NCI-H82 treated with DMSO at 0.1 percent for 48 hours (cell line): ENCODE measurements around the gene HADHB.
"Not testable (repeated sequence)": the region's sequence is repeated elsewhere in the genome, so short reads cannot be mapped to it uniquely, and the experiment has no call there.

Source experiments
- DNase-seq: peaks from one replicate; lab custom pipeline; 2025; ENCODE audit not compliant: unreplicated experiment; lab: John Stamatoyannopoulos, UW

Gene HADHB

GRCh38 chr2:26243470-26244308 is 1.1 kb upstream of the HADHB start:
- DNase-seq: peak; percentile 41

DNA sequence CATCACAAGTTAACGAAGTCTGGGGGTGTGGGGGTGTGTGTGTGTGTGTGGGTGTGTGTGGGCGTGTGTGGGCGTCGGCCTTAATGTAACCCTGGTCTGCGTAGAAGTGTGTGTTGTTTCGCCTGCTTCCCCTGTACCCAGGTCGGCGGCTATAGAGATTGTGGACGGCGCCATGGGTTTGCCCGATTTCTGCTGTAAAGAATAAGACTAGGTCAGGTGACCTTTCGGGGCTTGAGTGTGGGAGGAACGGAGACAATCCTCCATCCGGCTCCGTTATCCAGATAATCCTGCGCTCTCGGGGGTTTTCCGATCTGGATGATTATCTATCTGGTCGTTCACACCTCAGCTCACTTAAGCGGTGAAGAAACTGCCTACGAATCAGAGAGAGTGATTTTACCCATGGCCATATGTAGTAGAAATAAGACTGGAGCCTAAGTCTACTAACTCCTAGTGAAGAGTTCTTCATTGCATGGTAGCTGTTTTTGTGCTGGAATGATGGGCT is 543 bp downstream of the HADHB start:
- DNase-seq: peak; percentile 50

- no peak for DNase-seq
Measured at GRCh38 chr2:26245810-26246209, 1.1 kb downstream of the HADHB start.

DNA sequence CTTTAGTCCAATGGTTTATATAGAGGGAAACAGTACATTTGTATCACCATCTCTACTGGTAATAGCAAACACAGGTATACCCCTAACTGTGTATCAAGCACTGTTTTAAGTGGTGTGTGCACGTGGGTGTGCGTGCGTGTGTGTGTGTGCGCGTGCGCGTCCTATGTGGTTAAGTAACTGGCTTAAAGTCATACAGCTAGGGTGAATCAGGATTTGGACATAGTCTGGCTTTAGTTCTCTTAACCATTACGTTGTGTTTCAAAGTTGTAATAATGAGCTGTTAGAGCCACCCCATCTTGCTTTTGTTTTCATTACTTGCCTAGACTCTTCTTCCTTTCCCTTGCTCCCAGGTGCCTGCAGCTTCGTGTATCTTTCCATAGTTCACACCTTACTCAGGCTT is 2.1 kb downstream of the HADHB start:
- DNase-seq: no peak

DNA sequence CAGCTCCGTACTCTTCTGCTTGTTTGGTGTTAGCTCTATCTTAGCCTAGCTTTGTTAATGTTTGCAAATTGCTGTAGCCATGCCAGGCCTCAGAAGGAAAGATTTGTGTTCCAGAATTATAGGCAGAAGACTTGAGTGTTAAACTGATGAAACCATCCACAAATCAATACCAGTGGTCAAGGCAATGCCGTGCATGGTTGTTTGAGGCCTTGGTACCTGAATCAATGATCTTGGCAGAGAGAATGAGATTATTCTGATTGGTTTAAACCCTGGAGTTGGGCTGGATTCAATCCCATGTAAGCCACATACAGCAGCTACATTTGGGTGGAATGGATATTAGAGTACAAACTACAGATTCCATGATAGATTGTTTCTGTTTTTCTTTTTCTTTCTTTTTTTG is 4.9 kb downstream of the HADHB start:
- DNase-seq: no peak

DNA sequence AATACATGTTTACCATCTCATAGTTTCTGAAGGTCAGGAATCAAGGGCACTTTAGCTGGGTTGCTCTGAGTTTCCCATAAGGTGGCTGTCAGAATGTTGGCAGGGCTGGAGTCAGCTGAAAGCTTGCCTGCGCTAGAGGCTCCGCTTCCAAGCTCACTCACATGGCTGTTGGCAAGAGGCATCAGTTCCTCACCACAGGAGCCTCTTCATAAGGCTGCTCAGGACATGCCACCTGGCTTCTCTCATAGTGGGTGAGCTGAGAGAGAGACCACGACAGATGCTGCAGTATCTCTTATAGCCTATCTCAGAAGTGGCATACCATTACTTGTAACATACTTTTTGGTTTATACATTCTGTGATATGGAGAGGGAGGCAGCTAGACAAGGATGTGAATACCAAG is 7.2 kb downstream of the HADHB start:
- DNase-seq: no peak

DNA sequence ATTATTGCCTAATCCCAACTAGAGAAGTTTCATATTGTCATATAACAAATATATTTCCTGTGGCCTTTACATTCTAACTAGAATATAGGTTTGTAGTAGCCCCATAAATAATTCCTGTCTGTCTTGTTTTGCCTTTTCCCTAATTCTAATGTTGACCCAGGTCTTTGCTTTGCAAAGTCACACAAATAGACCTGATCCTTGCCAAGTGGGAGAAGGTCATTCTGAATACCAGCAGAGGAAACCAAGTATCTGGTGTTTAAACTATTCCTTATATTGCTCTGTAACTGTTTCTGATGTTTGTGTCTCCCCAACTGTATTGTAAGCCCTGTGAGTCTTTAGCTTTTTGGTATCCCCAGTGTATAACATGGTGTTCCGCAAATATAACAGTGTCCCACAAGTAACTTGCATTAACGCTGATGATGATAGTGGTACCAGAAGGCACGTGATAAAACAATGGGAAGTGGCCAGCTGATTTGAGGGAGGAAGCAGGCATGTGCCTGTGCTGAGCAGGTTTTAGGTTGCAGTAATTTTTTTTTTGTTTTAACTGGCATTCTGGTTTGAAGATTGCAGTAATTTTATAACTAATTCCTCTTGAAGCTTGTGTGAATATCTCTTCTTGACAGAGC is 11.1 kb downstream of the HADHB start:
- DNase-seq: no peak

GRCh38 chr2:26258836-26259235 is 14.1 kb downstream of the HADHB start:
- not testable (repeated sequence) for DNase-seq

- no peak for DNase-seq
Measured at GRCh38 chr2:26268213-26268612, 23.5 kb downstream of the HADHB start.

- DNase-seq: not testable (repeated sequence)
Measured at GRCh38 chr2:26268670-26269385, 24.1 kb downstream of the HADHB start.

DNA sequence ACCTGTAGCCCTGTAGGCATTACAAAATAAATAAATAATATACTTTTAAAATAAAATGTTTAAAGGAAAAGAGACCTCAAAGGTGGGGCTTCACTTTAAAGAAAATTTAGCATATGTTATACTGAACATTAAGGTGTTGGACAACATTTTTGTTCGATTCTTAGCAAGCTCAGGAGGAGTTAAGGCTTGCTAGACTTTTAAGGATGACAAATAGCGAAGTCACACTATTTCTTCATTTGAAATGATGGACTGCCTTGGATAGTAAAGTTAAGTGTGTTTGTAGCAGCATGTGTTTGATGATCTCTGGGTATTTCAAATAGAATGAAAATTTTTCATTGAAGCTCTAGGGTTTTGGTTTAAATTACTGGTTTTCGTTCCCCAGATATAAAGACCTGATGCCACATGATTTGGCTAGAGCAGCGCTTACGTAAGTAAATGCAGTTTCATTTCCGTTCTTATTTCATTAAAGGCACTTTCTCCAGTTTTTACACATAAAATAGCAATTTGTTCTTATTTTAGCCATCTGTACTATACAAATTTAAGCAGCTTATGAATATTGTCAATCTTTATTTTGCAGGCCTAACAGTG is 24.9 kb downstream of the HADHB start:
- DNase-seq: no peak

- no peak for DNase-seq
Measured at GRCh38 chr2:26270373-26270772, 25.6 kb downstream of the HADHB start.

DNA sequence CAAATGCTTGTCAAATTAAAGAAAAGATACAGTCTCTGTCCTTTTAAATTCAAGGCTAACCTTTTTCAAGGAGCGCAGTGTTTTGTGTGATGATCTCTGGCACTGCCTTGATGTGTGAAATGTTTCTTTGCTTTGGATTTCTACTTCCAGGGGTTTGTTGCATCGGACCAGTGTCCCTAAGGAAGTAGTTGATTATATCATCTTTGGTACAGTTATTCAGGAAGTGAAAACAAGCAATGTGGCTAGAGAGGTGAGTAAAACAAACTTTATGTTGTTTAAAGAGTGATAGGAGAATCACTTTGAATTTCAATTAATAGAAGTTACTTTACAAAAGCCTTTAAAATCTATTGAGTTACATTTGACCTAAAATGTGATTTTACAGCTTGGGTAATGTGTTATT is 28.8 kb downstream of the HADHB start:
- DNase-seq: no peak

DNA sequence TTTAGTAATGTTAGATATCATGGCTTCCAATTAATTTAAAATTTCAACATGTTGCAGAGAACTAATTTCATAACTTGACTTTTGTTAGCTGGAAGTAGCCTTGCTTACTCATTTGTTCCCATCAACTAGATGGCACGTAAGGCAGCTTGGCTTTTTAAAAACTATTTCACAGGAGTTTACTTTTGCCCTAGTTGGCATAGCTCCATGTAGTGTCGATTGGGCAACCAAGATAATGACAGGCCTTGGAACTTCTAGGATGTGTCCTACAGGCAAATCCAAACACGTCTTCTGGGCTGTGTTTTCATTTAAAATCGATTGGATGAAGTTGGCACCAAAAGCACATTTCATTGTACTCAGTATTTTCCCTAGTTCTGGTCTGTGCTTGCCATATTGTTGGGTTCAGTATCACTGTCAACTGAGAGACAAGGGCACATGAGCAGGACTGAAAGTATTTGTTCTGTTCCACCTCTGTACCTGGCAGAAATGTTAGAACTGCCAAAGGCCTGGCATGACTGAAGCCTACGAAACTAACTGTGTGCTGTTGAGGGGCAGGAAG is 29.4 kb downstream of the HADHB start:
- DNase-seq: no peak

GRCh38 chr2:26276484-26277227 is 31.9 kb downstream of the HADHB start:
- no peak for DNase-seq

DNA sequence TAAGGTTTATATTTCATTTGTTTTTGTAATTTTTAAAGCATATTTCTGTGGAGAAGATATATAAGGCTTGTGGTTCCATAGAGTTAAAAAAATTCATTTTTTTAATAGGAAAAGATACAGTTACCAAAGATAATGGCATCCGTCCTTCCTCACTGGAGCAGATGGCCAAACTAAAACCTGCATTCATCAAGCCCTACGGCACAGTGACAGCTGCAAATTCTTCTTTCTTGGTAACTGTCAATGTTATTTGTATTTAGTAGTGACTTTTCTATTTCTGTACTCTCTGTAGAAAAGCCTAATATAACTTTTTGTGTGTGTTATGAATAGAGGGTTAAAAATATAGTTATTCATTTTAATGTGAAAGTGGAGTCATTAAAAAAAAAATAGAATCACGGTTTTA is 35.1 kb downstream of the HADHB start:
- no peak for DNase-seq

- no peak for DNase-seq
Measured at GRCh38 chr2:26281226-26281625, 36.5 kb downstream of the HADHB start.

DNA sequence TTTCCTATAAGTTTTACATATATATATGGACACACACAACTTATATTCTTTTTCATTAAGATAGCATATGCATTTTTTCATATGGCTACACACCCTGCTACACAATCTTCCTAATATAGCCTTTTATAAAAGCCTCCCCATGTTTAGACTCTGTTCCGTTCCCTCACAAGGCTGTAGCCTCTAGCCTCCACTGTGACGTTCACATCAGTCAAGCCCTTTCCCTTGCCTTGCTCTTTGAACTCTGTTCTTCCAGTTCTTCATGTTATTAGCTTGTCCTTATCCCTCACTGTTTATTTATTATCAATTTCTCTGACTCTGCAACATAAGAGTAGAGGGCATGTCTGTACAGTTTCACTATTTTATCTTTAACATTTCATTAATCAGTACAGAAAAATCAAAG is 38.9 kb downstream of the HADHB start:
- no peak for DNase-seq

GRCh38 chr2:26284132-26284531 is 39.4 kb downstream of the HADHB start:
- no peak for DNase-seq

GRCh38 chr2:26285931-26286330 is 41.2 kb downstream of the HADHB start:
- DNase-seq: no peak
